Smooth muscle cell (in vitro differentiated cells): ENCODE data around the gene RNF213. TPM values are rescaled to one million over a fixed set of nuclear protein-coding genes. Genes with fewer than 3 reads are reported as not detected.

Source experiments
- DNase-seq: peaks from one replicate; lab custom pipeline; 2025; ENCODE audit not compliant: unreplicated experiment; lab: John Stamatoyannopoulos, UW
- H2AFZ ChIP-seq: fragments of 200-600 bp; sonication (generic); 2 replicates; pipeline ENCODE4 v1.6.0; 2016; ENCODE audit warnings: antibody characterized with exemption, low read depth, mild to moderate bottlenecking
- H3F3A ChIP-seq: fragments of 200-600 bp; sonication (generic); 2 replicates; pipeline ENCODE4 v1.6.0; 2017; ENCODE audit warnings: antibody characterized with exemption, low read depth
- H3K27ac ChIP-seq: fragments of 200-600 bp; sonication (generic); 2 replicates; pipeline ENCODE4 v1.5.1; 2016; ENCODE audit warnings: low read depth, mild to moderate bottlenecking
- H3K27me3 ChIP-seq: fragments of 200-600 bp; sonication (generic); 2 replicates; pipeline ENCODE4 v1.6.1; 2016; ENCODE audit warnings: low read depth, mild to moderate bottlenecking
- H3K36me3 ChIP-seq: fragments of 200-600 bp; sonication (generic); 2 replicates; pipeline ENCODE4 v1.5.1; 2016; ENCODE audit warnings: low read depth
- H3K4me1 ChIP-seq: fragments of 200-600 bp; sonication (generic); 2 replicates; pipeline ENCODE4 v1.5.1; 2016; ENCODE audit warnings: low read depth
- H3K4me2 ChIP-seq: fragments of 200-600 bp; sonication (generic); 2 replicates; pipeline ENCODE4 v1.6.0; 2016; ENCODE audit warnings: mild to moderate bottlenecking
- H3K4me3 ChIP-seq: fragments of 200-600 bp; sonication (generic); 2 replicates; pipeline ENCODE4 v1.5.1; 2016; ENCODE audit warnings: mild to moderate bottlenecking
- H3K79me2 ChIP-seq: fragments of 200-600 bp; sonication (generic); 2 replicates; pipeline ENCODE4 v1.6.0; 2016; ENCODE audit warnings: low read depth, mild to moderate bottlenecking
- H3K9ac ChIP-seq: fragments of 200-600 bp; sonication (generic); 2 replicates; pipeline ENCODE4 v1.6.0; 2016; ENCODE audit warnings: low read depth
- H3K9me3 ChIP-seq: fragments of 200-600 bp; sonication (generic); replicated peaks from 2 replicates; pipeline ENCODE4 v1.5.1; 2016; ENCODE audit warnings: low read depth
- H4K20me1 ChIP-seq: fragments of 200-600 bp; sonication (generic); 2 replicates; pipeline ENCODE4 v1.6.0; 2016; ENCODE audit warnings: low read depth
- WGBS: methylation state at CpG from one replicate; pipeline ENCODE4 v1.1.7; 2016; ENCODE audit warnings: low lambda C conversion rate; 5-methylcytosine and 5-hydroxymethylcytosine counted together
- polyA plus RNA-seq: library from polyadenylated mRNA; unstranded; fragments of >200 nt; fragmentation: Nextera tagmentation; extraction: Ambion mirVana; gene quantifications from 2 replicates; pipeline ENCODE4 v1.2.1, GENCODE V29; 2016
- total RNA-seq: library from RNA; depleted of rRNA; stranded (reverse); fragments of >200 nt; gene quantifications from 2 replicates; pipeline ENCODE4 v1.2.3, GENCODE V29; 2014
- TF ChIP-seq, protein P1 (sequence below): fragments of 200-600 bp; sonication (generic); IDR thresholded peaks from 2 replicates; pipeline ENCODE4 v1.5.1; 2017; ENCODE audit warnings: borderline replicate concordance, mild to moderate bottlenecking, antibody characterized with exemption; ENCODE audit not compliant: insufficient read depth, poor library complexity, severe bottlenecking

Gene RNF213
- total and polyA plus RNA-seq, 2 experiments from 2014 or later = 12.8 to 43.0 TPM

DNA sequence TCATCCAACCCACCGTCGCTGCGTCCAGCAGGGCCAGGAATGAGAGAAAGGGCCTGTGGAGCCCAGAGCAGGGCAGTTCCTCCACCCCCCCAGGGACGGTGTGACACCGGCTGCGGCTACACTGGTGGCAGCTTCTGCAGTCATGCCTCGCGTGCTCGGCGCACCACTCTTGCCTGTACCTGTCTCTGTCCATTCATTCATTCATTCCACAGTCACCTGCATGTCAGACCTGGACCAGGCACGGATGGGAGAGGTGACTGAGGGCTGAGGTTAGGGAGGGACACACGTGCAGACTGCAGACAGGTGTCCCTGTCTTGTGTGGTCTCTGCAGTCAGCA is 181.6 kb downstream of the RNF213 start:
- 85% methylated on average over 12 of the region's 12 CpGs for WGBS
- Histone ChIP-seq H3F3A (no peaks in the 10 kb centered on the region), H2AFZ (no peak overlapping the region), H3K4me2 (no peak overlapping the region), H3K9me3 (no peaks in the 10 kb centered on the region), H3K9ac (no peak overlapping the region), H3K4me1 (no peaks in the 10 kb centered on the region), H3K79me2 (no peaks in the 10 kb centered on the region), H3K27me3 (peaks cover 11% of the 10 kb centered on the region), H4K20me1 (peaks cover 70% of the 10 kb centered on the region), H3K4me3 (no peak overlapping the region), H3K36me3 (no peaks in the 10 kb centered on the region), H3K27ac (no peak overlapping the region)
- TF ChIP-seq, protein P1, sequence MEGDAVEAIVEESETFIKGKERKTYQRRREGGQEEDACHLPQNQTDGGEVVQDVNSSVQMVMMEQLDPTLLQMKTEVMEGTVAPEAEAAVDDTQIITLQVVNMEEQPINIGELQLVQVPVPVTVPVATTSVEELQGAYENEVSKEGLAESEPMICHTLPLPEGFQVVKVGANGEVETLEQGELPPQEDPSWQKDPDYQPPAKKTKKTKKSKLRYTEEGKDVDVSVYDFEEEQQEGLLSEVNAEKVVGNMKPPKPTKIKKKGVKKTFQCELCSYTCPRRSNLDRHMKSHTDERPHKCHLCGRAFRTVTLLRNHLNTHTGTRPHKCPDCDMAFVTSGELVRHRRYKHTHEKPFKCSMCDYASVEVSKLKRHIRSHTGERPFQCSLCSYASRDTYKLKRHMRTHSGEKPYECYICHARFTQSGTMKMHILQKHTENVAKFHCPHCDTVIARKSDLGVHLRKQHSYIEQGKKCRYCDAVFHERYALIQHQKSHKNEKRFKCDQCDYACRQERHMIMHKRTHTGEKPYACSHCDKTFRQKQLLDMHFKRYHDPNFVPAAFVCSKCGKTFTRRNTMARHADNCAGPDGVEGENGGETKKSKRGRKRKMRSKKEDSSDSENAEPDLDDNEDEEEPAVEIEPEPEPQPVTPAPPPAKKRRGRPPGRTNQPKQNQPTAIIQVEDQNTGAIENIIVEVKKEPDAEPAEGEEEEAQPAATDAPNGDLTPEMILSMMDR = no peak
- no peak for DNase-seq

DNA sequence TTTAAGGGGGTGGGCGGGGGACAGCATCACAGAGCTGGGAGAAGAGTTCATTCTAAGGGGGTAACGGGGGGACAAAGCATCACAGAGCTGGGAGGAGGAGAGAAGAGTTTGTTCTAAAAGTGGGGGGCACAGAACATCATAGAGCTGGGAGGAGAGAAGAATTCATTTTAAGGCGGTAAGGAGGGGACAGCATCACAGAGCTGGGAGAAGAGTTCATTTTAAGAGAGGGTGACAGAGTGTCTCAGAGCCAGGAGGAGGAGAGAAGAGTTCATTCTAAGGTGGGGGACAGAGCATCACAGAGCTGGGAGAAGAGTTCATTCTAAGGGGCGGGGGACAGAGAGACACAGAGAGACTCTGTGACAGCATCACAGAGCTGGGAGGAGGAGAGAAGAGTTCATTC is 182.1 kb downstream of the RNF213 start:
- Histone ChIP-seq H3K27me3 (peaks cover 11% of the 10 kb centered on the region), H3K9me3 (no peaks in the 10 kb centered on the region), H3K4me2 (no peak overlapping the region), H3K9ac (no peak overlapping the region), H4K20me1 (peaks cover 66% of the 10 kb centered on the region), H2AFZ (no peak overlapping the region), H3K4me3 (no peak overlapping the region), H3K27ac (no peak overlapping the region), H3F3A (no peaks in the 10 kb centered on the region), H3K36me3 (no peaks in the 10 kb centered on the region), H3K79me2 (no peaks in the 10 kb centered on the region), H3K4me1 (no peaks in the 10 kb centered on the region)
- TF ChIP-seq, protein P1 = no peak
- DNase-seq = no peak
- 45% methylated on average over 4 of the region's 4 CpGs for WGBS

DNA sequence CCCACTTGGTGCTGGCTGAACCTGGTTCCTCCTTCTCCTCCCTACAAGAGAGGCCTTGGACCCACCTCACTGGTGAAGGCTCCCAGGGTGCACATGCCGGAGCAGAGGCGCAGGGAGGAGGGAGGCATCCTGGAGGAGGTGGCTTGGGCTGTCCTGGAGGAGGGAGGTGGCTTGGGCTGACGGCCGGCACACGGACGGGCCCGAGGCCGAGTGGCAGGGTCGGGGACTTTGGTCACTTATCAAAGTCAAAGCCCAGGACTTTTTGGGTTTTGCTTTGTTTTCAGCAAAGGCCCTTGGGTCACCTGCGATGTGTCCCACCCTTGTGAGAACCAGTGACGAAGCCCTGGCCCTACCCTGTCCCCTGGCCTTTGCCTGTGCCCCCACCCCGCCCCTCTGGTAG is 182.8 kb downstream of the RNF213 start:
- Histone ChIP-seq H3K4me2 (no peak overlapping the region), H3F3A (no peaks in the 10 kb centered on the region), H3K4me3 (no peak overlapping the region), H4K20me1 (peaks cover 58% of the 10 kb centered on the region), H3K79me2 (no peaks in the 10 kb centered on the region), H3K9me3 (no peaks in the 10 kb centered on the region), H2AFZ (no peak overlapping the region), H3K27ac (no peak overlapping the region), H3K36me3 (no peaks in the 10 kb centered on the region), H3K4me1 (no peaks in the 10 kb centered on the region), H3K27me3 (peaks cover 11% of the 10 kb centered on the region), H3K9ac (no peak overlapping the region)
- WGBS = 62% methylated on average over 9 of the region's 12 CpGs
- no peak for DNase-seq
- TF ChIP-seq, protein P1 = no peak

DNA sequence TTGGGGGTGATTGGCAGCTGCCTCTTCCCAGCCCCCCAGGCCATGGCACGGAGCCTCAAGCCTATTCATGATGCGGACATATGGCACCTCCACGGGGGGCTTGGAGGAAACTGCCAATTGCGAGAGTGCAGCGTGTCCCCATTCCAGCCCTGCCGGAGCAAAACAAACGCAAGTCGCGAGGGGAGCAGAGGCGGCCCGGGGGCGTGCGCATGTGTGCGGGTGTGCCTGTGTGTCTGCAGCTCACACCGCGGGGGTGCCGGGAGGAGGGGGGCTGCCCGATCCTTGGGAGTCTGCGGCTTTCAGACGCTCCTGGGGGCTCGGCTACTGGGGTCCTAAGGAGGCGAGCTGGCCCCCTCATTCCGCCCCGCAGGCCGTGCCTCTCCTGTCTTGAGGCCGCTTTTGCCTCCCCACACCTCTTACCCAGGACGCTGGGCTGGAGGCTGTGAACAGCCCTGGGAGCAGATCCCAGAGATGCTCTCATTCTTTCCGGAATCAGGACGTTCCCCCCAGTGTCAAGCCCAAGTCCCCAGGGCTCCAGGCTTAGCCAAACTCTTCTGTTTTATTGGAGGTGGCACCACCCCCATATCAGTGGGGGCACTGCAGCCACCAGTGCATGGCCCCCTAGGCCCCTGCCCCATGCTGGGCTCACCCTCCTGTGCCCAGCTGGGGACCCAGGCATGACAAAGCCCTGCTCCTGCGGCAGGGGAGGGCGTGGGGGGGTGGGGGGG is 183.4 kb downstream of the RNF213 start:
- no peaks in the 10 kb centered on the region for H3K79me2 ChIP-seq
- H3K4me2 ChIP-seq = no peak overlapping the region
- H3F3A ChIP-seq = no peaks in the 10 kb centered on the region
- 33% methylated on average over 16 of the region's 31 CpGs for WGBS
- TF ChIP-seq, protein P1 = no peak
- no peaks in the 10 kb centered on the region for H3K4me1 ChIP-seq
- H2AFZ ChIP-seq = no peak overlapping the region
- no peaks in the 10 kb centered on the region for H3K9me3 ChIP-seq
- DNase-seq = no peak
- no peak overlapping the region for H3K27ac ChIP-seq
- H3K36me3 ChIP-seq = no peaks in the 10 kb centered on the region
- H3K27me3 ChIP-seq = peaks cover 11% of the 10 kb centered on the region
- H3K4me3 ChIP-seq = no peak overlapping the region
- no peak overlapping the region for H3K9ac ChIP-seq
- H4K20me1 ChIP-seq = peaks cover 53% of the 10 kb centered on the region
